ENCODE data around the gene SLC25A39. TPM values are rescaled to one million over a fixed set of nuclear protein-coding genes. Genes with fewer than 3 reads are reported as not detected.
"Not testable (repeated sequence)": the region's sequence is repeated elsewhere in the genome, so short reads cannot be mapped to it uniquely, and the experiment has no call there.

SLC25A39 gene
- total and polyA plus RNA-seq, 2 of the 13 experiments (the other 11 are each of a cell fraction or from before 2014, with no cell fraction given), result 144 to 151 TPM

GRCh38 chr17:44369414-44370023 is 44.9 kb upstream of the SLC25A39 start (continued):
- TF ChIP-seq PAXIP1 (CRISPR knock-in tag; conservative IDR thresholded peaks at IDR 0.05) (peak; percentile 63), FUBP1 (CRISPR knock-in tag; IDR thresholded peaks at IDR 0.05; ENCODE audit: borderline replicate concordance) (0 out of 2 replicates have a peak, but pooled peaks have one; percentile 33), HOMEZ (CRISPR knock-in tag; IDR thresholded peaks at IDR 0.05; ENCODE audit: low read depth) (peak; percentile 74; the same call in 1 of the 2 replicates), SETDB1 (CRISPR knock-in tag; IDR thresholded peaks at IDR 0.05; ENCODE audit: borderline replicate concordance) (peak; percentile 80; the same call in 1 of the 2 replicates), MYPOP (CRISPR knock-in tag; IDR thresholded peaks at IDR 0.05) (peak; percentile 38; the same call in 1 of the 2 replicates), SOX13 (CRISPR knock-in tag; conservative IDR thresholded peaks at IDR 0.05 in 1 of 2, IDR thresholded peaks at IDR 0.05 in 1 of 2) (peak in 1 of 2 experiments; percentile 63; a peak in 2 of 4 replicates), ETV5 (CRISPR knock-in tag; IDR thresholded peaks at IDR 0.05; ENCODE audit: borderline replicate concordance) (0 out of 2 replicates have a peak, but pooled peaks have one; percentile 10), ZGPAT (CRISPR knock-in tag; IDR thresholded peaks at IDR 0.05) (peak; percentile 67)
- not testable (repeated sequence) for TF ChIP-seq SOX13 (IDR thresholded peaks at IDR 0.05)
